B cell (primary cell): ENCODE measurements around the gene ZFPM1. TPM values are rescaled to one million over a fixed set of nuclear protein-coding genes. Genes with fewer than 3 reads are reported as not detected.

ENCODE experiments used
- ATAC-seq: fragments of 200-7000 bp; cut with Tn5 transposase; one replicate; pipeline ENCODE4 v1.10.0; 2021; ENCODE audit warnings: low read depth, mild to moderate bottlenecking, moderate number of reproducible peaks, moderate library complexity
- CTCF ChIA-PET: fragments of 350-600 bp; sonication (Branson Sonifier 250); formaldehyde crosslinking; loops from one replicate; lab custom pipeline; 2021; ENCODE audit warnings: antibody characterized with exemption, inconsistent platforms; lab: Charles Lee
- POLR2A ChIA-PET: fragments of 350-600 bp; sonication (Branson Sonifier 250); formaldehyde crosslinking; loops from one replicate; lab custom pipeline; 2021; ENCODE audit warnings: antibody characterized with exemption; lab: Charles Lee
- DNase-seq: peaks from one replicate; pipeline ENCODE4 v3.0.0; 2013
- H2AFZ ChIP-seq: 2 replicates; pipeline ENCODE4 v1.6.1; 2012; ENCODE audit warnings: mild to moderate bottlenecking, low read depth, low read length; ENCODE audit not compliant: insufficient read depth, poor library complexity, severe bottlenecking
- H3K27ac ChIP-seq, 2 donors: 1 replicate in 1 of 2; 2 replicates in 1 of 2; pipeline ENCODE4 v1.5.1; 2012 to 2013; ENCODE audit warnings: low read length in 2 of 2, mild to moderate bottlenecking in 2 of 2, moderate library complexity in 1 of 2
- H3K27me3 ChIP-seq, 4 experiments: fragments of 200-600 bp in 1 of 4; sonication (generic) in 1 of 4; replicated peaks in 1 of 4; 1 replicate in 2 of 4; 2 replicates in 2 of 4; pipeline versions ENCODE4 v1.6.1 to v1.7.0; 2013 to 2016; ENCODE audit warnings: low read length in 3 of 4, mild to moderate bottlenecking in 2 of 4, mixed read lengths in 1 of 4, moderate library complexity in 1 of 4; ENCODE audit not compliant: insufficient read depth in 4 of 4, control insufficient read depth in 3 of 4; ENCODE audit errors: control extremely low read depth in 1 of 4
- H3K36me3 ChIP-seq, 2 experiments: replicated peaks in 1 of 2; 1 replicate in 1 of 2; 2 replicates in 1 of 2; pipeline versions ENCODE4 v1.6.1 to v1.7.1; 2013; ENCODE audit warnings: low read length in 1 of 2; ENCODE audit not compliant: insufficient read depth in 2 of 2, control insufficient read depth in 1 of 2; ENCODE audit errors: control extremely low read depth in 1 of 2, extremely low read depth in 1 of 2
- H3K4me1 ChIP-seq, 2 donors: fragments of 200-600 bp in 1 of 2; sonication (generic) in 1 of 2; 1 replicate in 1 of 2; 2 replicates in 1 of 2; pipeline versions ENCODE4 v1.5.1 to v1.6.1; 2013 to 2017; ENCODE audit warnings: low read length in 2 of 2; ENCODE audit not compliant: control insufficient read depth in 2 of 2, insufficient read depth in 2 of 2
- H3K4me2 ChIP-seq: replicated peaks from 2 replicates; pipeline ENCODE3; 2012; ENCODE audit warnings: mild to moderate bottlenecking, low read depth, low read length; ENCODE audit not compliant: poor library complexity, severe bottlenecking
- H3K4me3 ChIP-seq, 5 experiments: fragments of 200-600 bp in 1 of 5; sonication (generic) in 1 of 5; 1 replicate in 3 of 5; 2 replicates in 2 of 5; pipeline versions ENCODE4 v1.5.1 to v1.7.0; 2011 to 2016; ENCODE audit warnings: low read length in 4 of 5, mild to moderate bottlenecking in 4 of 5, low read depth in 2 of 5, control low read depth in 1 of 5, moderate library complexity in 1 of 5; ENCODE audit not compliant: insufficient read depth in 1 of 5; ENCODE audit errors: control extremely low read depth in 1 of 5, extremely low read depth in 1 of 5
- H3K79me2 ChIP-seq: fragments of 200-600 bp; sonication (generic); one replicate; pipeline ENCODE4 v1.6.0; 2016; ENCODE audit warnings: low read length; ENCODE audit not compliant: control insufficient read depth, insufficient read depth
- H3K9ac ChIP-seq: fragments of 200-600 bp; sonication (generic); 2 replicates; pipeline ENCODE4 v1.6.1; 2017; ENCODE audit warnings: mild to moderate bottlenecking, low read length, moderate library complexity
- H3K9me3 ChIP-seq, 3 donors: one replicate each; pipeline versions ENCODE4 v1.6.1 to v1.7.1; 2013; ENCODE audit warnings: low read length in 2 of 3; ENCODE audit not compliant: control insufficient read depth in 2 of 3, insufficient read depth in 1 of 3; ENCODE audit errors: control extremely low read depth in 1 of 3
- H4K20me1 ChIP-seq: 2 replicates; pipeline ENCODE4 v1.6.0; 2012; ENCODE audit warnings: mild to moderate bottlenecking, low read length; ENCODE audit not compliant: insufficient read depth, control insufficient read depth, poor library complexity, severe bottlenecking
- H3K27ac Mint-ChIP-seq: one replicate; pipeline ENCODE4 v1.8.0; 2021; ENCODE audit warnings: mixed read lengths
- H3K27me3 Mint-ChIP-seq: one replicate; pipeline ENCODE4 v1.8.0; 2021; ENCODE audit warnings: mixed read lengths
- H3K4me1 Mint-ChIP-seq: one replicate; pipeline ENCODE4 v1.8.0; 2021; ENCODE audit warnings: mixed read lengths
- H3K4me3 Mint-ChIP-seq: one replicate; pipeline ENCODE4 v1.8.0; 2021; ENCODE audit warnings: mixed read lengths
- H3K9me3 Mint-ChIP-seq: one replicate; pipeline ENCODE4 v1.8.0; 2022; ENCODE audit warnings: mixed read lengths; ENCODE audit not compliant: insufficient read depth
- CTCF ChIP-seq: fragments of 200-600 bp; IDR thresholded peaks from one replicate; pipeline ENCODE4 v1.8.0; 2022; ENCODE audit warnings: antibody characterized with exemption, mild to moderate bottlenecking
- EZH2 ChIP-seq: IDR thresholded peaks from 2 replicates; pipeline ENCODE4 v1.6.1; 2012; ENCODE audit warnings: borderline replicate concordance, low read depth, mild to moderate bottlenecking, moderate library complexity, low read length; ENCODE audit not compliant: insufficient read depth, poor library complexity, severe bottlenecking
- WGBS: methylation state at CpG from one replicate; pipeline ENCODE4 v1.1.5; 2013; ENCODE audit warnings: missing lambda C conversion rate; ENCODE audit not compliant: insufficient coverage; 5-methylcytosine and 5-hydroxymethylcytosine counted together
- intact Hi-C: fragments of 100-400 bp; cut with micrococcal nuclease; formaldehyde crosslinking; loops from one replicate; pipeline ENCODE4 v1.10.0; 2022
- polyA plus RNA-seq: library from polyadenylated mRNA; depleted of rRNA; stranded (reverse); fragments of >200 nt; gene quantifications from 2 replicates; pipeline ENCODE4 v1.2.3, GENCODE V29; 2012
- total RNA-seq, 2 donors: library from RNA; stranded (reverse); fragments of 120-200 nt in 1 of 2; gene quantifications; 1 replicate in 1 of 2; 2 replicates in 1 of 2; pipeline versions ENCODE4 v1.2.3 to v1.2.4, GENCODE V29; 2013 to 2022

ZFPM1 gene
- total and polyA plus RNA-seq, 2 donors (not counting 1 experiment from before 2014, with no cell fraction given) = 4.3 to 34.6 TPM

GRCh38 chr16:88411951-88412576 is 41.0 kb upstream of the ZFPM1 start:
- ChIA-PET CTCF (no interaction called here), POLR2A (no interaction called here)
- Mint-ChIP-seq H3K9me3 (no peaks in the 10 kb centered on the region), H3K4me1 (peaks cover 4% of the 10 kb centered on the region), H3K27me3 (no peaks in the 10 kb centered on the region), H3K4me3 (no peak overlapping the region), H3K27ac (no peak overlapping the region)
- H3K79me2 ChIP-seq = no peaks in the 10 kb centered on the region
- DNase-seq (no peak), ATAC-seq (no peak)
- H3K27ac ChIP-seq = no peak overlapping the region
- no peak overlapping the region for H3K4me2 ChIP-seq
- H3K4me3 ChIP-seq = no peak overlapping the region
- H3K9me3 ChIP-seq = no peaks in the 10 kb centered on the region
- 95% methylated on average over 18 of the region's 18 CpGs for WGBS
- H3K4me1 ChIP-seq = no peaks in the 10 kb centered on the region
- intact Hi-C loops = no loop called here
- no peak overlapping the region for H3K9ac ChIP-seq
- H3K36me3 ChIP-seq = no peaks in the 10 kb centered on the region
- no peaks in the 10 kb centered on the region for H3K27me3 ChIP-seq
- no peaks in the 10 kb centered on the region for H4K20me1 ChIP-seq
- no peak overlapping the region for H2AFZ ChIP-seq
- TF ChIP-seq CTCF (no peak), EZH2 (no peak)

GRCh38 chr16:88412766-88413165 is 40.3 kb upstream of the ZFPM1 start:
- Mint-ChIP-seq H3K4me1 (peaks cover 3% of the 10 kb centered on the region), H3K4me3 (no peak overlapping the region), H3K9me3 (no peaks in the 10 kb centered on the region), H3K27ac (no peak overlapping the region), H3K27me3 (no peaks in the 10 kb centered on the region)
- no peak overlapping the region for H3K27ac ChIP-seq
- no peaks in the 10 kb centered on the region for H3K36me3 ChIP-seq
- TF ChIP-seq EZH2 = no peak
- no peak for TF ChIP-seq CTCF
- ChIA-PET POLR2A (no interaction called here), CTCF (no interaction called here)
- no peak overlapping the region for H3K4me3 ChIP-seq
- no peak for DNase-seq
- no peaks in the 10 kb centered on the region for H3K27me3 ChIP-seq
- WGBS = 97% methylated on average over 15 of the region's 16 CpGs
- no peaks in the 10 kb centered on the region for H3K79me2 ChIP-seq
- H3K9ac ChIP-seq = no peak overlapping the region
- ATAC-seq = no peak
- no peaks in the 10 kb centered on the region for H3K9me3 ChIP-seq
- no peaks in the 10 kb centered on the region for H3K4me1 ChIP-seq
- H3K4me2 ChIP-seq = no peak overlapping the region
- H2AFZ ChIP-seq = no peak overlapping the region
- H4K20me1 ChIP-seq = no peaks in the 10 kb centered on the region
- intact Hi-C loops = no loop called here
